Measurements from ENCODE around the gene WDPCP.

GRCh38 chr2:63122921-63123320 lies 465.4 kb downstream of the WDPCP start:
- no peak for TF ChIP-seq CTCF (IDR thresholded peaks at IDR 0.05 in 8 of 11, conservative IDR thresholded peaks at IDR 0.05 in 3 of 11)
- TF ChIP-seq POLR2A (IDR thresholded peaks at IDR 0.05), result no peak

Data from spleen (tissue), 7 donors.